CD4-positive, alpha-beta T cell treated with Interleukin-21 for 1 hour (primary cell): ENCODE data around the gene PHC2.

Experiments
- DNase-seq: peaks from one replicate; pipeline ENCODE4 v3.0.0-alpha.2; 2020

Gene PHC2

DNA sequence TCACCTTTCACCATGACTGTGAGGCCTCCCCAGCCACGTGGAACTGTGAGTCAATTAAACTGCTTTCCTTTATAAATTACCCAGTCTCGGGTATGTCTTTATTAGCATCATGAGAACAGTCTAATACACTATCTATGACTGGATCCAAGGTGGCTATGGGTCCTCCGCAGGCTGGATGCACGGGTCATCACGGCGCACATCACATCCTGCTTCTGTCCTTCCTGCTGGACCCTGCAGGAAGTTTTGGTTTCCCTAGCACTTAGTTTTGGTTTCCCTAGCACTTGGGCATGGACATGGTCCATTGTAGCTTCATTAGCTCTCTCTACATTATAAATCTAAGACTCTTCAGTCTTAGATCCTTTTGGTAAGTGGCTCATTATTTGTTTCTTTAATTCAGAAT is 14.2 kb upstream of the PHC2 start:
- no peak for DNase-seq

DNA sequence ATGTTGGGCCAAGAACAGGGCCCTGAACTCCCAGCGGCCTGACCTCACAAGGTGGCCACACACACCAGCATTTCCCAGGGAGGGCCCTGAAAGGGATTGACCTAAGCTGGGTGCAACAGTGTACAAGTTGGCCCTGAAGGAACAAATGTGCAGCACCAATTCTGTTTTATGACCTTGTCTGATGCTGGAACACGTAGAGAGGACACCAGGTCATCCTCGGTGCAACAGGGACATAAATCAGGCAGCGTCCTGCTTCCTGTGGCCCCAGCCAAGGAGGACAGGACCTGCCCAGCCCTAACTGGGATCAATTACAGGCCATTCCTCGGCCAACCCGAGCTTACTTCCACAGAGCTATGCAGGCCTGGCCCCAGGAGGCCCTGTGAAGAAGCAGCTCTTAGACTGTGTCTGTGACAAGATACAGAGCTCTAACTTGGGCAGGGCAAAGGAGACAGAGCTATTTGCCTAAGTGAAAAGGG is 12.8 kb upstream of the PHC2 start:
- no peak for DNase-seq

DNA sequence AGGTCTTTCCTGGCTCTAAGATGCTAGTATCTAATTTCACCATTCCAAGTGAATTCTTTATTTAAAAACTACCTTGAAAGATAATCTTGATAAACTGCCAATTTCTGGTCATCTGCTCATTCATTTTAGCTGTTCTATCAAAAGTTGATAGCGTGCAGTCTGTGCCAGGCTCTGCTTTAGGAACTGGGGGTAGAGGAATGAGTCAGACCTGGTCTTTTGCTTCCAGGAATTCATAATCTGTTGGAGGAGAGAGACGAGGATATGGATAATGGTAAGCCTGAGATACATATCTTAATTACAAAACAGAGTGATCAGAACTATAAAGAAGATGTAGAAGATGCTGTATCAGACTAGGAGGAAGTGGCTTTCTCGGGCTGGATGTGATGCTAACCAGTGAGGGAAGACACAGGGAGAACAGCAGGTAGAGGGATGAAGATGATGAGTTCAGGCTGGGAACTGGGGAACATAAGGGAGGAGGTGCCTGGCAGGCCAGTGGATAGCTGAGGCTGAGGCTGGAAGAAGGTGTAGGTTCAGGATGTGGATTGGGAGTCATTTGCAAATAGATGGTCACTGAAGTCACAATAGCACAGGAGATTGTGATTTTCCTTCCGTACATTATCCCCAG is 12.3 kb upstream of the PHC2 start:
- DNase-seq: no peak

DNA sequence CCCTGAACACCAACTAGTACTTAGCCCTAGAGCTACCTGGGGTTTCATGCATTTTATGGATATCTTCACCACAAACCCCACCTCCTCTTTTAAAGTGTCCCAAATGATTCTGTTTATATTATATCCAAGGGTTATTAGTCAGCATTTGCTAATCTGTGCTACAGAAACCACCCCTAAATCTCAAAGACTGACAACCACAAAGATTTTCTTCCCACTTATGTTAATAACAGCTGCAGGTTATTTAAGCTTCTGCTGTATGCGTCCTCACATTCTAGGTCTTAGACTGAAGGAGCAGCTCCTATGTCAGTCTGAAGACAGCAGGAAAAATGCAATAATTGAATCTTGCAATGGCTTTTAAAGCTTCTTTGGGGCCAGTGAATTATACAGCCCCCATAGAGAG is 11.2 kb upstream of the PHC2 start:
- no peak for DNase-seq

DNA sequence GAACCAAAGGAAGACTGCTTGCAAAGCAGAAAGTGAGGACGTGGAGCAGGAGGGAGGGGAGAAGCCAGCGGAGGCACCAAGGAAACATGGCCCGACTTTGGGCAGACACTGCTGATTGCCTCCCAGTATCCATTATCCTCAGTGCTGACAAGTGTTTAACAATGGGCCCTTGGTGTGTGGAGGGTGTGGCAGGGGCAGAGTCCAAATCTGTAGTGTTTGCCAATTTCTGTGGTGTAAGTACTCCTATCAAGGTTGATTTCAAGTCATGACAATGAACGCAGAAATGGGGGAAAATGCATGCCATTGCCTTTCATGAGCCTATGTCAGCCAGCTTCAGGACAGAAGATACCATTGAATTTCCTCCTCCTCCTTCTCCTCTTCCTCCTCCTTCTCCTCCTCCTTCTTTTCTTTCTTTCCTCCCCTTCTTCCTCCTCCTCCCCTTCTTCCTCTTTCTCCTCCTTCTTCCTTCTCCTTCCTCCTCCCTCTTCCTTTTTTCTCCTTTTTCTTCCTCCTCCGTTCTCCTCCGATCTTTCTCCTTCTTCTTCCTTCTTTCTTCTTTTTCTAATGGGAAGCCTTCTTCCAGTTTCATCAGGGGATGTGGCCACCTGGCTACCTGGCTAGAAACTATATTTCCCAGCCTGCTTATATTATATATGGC is 10.3 kb upstream of the PHC2 start:
- no peak for DNase-seq

DNA sequence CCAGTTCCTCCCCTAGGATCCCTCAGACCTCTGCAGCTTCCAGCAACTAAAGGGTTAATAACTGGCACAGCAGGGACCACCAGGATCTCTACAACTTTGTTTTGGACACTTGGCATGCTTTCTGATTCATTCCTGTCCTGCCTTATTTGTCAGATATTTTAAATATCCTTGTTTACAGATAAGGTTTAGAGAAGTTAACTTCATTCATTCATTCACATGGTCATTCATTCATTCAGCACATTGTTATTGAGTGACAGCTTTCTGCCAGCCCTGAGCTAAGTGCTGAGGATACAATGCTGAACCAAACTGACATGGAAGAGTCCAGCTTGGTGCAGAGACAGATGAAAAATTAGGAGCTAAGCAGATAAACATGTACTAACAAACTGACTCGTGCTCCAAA is 8.8 kb upstream of the PHC2 start:
- DNase-seq: no peak

DNA sequence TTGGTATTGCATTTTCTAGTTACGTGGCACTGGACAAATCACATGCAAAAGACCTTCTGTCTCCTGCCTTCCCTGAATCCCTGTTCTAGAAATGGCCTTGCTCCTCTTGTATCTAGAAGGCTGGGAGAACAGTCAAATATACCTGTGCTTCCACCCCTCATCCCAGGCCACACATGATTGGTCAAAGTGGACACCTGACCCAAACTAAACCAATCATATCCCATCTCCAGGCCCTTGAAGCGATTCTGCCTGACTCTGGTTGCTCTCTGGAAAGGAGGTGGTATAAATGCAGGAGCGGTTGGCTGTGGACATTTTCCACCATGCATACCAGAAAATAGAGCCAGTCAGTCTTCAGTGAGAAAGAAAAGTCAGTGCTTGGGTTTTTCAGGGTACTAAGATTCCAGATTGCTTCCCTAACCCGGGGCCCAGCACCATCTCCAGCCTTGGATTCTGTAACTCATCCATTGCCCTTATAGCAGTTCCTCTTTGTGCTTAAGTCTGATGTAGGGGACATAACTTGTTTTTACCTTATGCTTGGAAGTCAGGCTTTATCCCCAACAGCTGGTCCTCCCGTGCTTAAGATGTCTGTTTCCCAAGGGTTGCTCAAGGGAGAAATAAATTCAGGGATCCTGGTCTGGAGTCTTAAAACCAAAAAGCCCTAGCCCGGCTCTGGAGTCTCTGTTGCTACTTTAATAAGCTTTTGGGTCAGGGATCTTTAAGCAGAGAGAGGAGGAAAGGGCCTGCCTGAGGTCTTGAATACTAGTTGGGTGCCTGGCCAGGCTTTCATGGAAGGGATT is 7.7 kb upstream of the PHC2 start:
- DNase-seq: no peak

DNA sequence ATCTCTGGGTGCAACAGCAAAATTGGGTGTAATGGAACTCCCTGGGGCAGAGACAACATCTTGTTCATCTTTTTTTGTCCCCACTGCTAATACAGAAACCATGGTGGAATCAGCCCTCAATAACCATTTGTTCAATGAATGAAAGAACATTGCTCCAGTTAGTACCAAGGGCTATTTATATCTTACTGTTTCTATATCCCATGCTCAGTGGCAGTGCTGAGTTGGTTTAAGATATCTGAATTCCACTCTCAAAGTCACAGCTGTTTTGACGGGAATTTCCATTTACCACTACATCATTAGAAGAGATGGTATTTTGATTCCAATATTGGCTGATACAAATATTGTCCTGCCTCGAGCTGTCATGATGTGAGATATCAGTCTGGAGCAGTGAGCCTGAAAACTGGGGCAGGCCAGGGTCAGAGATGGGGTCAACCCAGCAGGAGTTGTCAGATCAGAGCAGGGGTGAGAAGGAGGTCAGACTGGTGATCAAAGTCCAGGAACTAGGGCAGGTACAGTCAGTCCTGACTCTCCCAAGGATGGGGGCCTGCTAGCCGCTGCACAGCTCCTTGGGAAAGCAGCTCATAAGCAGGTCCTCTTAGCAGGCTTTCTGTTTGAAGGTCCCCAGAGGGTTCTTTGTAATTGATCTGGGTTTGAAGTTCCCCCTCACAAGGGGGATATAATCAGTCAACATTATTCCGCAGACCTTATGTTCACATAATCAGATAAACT is 5.8 kb upstream of the PHC2 start:
- DNase-seq: no peak

DNA sequence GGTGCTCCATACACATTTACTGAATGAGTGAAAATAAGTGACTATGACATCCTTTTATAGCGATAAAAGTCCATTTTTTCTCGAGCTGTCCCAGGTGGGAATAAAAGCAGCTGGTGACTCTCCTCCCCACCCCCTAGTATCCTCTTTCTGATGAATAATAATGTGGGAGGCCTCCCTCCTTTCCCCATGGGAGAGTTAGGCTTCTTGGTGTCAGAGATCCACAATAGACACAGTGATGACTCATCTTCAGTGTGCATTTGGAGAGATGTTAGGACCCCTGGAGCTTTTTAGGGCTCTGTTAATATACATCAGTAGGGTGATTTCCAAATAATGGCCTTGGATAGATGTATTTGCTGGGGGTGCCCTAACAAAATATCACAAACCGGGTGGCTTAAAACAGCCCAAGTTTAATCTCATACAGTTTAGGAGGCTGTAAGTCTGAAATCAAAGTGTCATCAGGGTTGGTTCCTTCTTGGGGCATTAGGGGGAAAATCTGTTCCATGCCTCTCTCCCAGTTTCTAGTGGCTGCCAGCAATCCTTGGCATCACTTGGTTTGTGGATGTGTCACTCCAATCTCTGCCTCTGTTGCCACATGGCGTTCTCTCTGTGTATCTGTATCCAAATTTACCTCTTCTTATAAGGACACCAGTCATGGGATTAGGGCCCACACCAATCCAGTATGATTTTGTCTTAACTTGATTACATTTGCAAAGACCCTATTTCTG is 4.4 kb upstream of the PHC2 start:
- DNase-seq: no peak

DNA sequence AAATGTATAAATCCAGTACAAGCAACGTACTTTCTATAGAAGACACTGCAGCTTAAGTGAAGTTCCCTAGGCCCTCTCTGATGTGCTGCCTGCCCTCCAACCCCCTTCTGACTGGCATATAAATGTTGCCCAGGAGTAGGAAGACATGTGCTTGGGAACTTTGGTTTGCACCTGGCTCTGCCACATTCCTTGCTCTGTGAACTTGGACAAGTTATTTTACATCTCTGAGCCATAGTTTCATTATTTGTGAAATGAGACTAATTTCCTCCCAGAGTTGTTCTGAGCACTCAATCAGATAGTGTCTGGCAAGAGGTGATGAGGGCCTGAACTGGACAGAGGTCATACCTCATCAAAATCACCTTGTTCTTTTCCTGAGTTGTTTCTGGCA is 3.5 kb upstream of the PHC2 start:
- DNase-seq: no peak

DNA sequence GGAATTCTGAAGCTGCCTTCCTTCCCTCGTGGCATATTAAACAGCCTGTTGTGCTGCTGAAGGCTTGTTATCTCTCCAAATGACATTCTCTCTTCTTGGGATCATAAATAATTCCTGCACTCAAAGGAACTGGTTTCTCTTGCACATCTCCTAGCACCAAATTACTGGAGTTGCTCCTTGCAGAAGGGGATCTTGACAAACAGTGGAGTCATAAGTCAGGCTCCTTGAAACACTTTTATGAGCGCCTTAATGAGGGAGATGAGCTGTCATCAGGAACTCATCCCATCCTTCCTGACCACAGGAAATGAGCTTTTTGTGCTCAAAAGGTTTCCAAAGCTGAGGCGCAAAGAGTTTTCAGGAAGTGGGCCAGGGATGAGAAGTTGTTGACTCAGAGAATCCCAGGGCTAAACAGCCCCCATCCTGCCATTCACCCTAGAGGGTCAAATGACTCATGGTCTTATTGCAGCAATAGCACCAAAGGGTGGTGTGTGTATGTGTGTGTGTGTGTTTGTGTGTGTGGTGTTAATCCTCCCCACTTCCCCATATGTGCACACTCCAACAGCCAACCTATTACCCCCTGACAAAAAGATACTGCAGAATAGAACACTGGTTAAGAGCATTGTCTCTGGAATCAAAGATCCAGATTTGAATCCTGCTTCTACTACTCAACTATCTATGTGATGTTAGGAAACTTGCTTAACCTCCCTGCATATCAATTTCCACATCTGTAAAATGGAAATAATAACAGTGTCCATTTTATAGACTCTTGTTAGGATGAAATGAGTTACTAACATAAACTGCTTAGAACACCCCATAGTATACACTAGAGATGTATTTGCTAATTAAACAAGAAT is 2.8 kb upstream of the PHC2 start:
- DNase-seq: peak; percentile 12

DNA sequence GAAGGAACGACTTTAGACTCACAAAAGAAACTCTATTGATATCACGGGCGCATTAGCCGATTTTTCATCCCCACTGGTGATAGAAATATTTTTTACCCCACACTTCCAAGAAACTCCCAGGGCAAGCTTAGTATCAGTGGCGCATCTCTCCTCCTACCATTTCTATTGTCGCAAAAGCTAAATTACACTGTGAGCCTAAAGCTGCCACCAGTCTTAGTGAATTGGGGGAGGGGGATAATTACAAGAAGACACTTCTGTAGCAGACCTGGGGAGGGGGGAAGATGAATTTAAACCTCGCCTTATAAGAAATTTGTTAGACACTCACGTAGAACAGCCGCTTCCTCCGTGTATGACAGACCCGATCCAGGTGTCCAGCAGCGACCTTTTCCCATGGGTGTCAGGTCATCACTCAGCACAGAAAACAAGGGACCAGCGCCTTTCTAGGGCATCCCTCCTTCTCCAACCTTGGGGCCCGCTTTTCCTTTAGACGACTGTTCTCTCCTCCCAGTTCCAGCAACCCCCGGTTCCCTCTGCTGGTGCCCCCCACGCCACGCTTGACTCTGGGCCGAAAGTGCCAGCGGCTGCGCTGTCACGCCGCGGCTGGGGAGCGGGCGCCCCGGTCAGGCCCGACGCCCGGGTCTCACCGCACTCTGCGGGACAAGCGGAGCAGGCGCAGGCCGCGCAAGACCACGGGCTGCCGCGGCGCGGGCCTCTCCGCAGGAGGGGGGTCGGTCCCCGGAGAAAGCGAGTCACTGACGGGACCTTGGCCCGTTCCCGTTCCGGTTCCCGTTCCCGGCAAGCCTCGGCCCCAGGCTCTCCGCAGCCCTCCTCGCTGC is 821 bp downstream of the PHC2 start:
- no peak for DNase-seq

DNA sequence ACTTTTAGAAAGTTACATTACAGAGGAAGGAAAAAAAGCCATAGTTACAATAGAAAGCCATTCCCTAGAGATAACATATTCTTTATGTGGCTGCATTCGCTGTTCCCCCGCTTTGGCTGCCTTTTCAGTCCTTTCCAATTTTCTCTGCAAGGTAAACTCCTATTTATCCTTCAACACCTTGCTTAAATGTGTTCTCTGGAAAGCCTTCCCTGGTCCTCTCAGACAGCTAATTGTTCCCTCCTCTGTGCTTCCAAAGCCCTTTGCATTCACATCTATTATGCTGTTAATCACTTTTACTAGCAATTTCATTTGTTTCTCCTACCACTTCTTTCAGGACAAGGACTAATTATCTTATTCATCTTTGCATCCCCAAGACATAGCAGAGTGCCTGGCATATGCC is 1.6 kb downstream of the PHC2 start:
- no peak for DNase-seq

DNA sequence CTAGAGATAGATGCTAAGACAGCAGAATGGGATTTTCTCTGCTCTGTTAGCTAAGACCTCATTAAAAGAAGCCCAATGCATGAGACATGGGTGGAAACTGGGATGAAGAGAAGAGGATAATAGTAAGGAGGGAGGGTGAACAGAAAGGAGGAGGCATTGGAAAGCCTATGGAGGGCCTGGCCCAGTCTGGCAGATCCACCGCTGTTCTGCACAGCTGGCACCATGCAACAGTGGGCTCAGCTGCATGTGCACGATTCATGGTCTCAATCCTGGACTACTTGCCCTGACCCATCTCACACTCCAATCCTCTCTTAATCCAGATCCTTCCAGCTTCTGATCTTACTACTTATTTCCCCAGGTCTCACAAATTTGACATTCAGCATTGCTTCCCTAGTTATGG is 2.2 kb downstream of the PHC2 start:
- no peak for DNase-seq

DNA sequence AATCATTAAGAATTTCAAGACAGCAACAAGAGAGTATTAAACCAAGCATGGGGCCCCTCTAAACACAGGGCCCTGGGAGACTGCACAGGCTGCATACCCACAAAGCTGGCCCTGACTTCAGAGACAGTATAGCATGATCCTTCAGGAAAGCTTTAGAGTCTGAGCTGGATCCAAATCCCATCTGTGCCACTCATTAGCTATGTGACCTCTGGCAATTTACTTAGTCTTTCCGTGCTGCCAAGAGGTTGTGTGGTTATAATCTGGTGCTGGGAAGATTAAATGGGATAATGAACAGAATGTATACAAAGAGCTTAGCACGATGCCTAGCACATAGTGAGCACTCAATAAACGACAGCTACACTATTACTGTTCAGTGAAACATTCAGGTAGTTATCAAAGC is 4.0 kb downstream of the PHC2 start:
- no peak for DNase-seq

DNA sequence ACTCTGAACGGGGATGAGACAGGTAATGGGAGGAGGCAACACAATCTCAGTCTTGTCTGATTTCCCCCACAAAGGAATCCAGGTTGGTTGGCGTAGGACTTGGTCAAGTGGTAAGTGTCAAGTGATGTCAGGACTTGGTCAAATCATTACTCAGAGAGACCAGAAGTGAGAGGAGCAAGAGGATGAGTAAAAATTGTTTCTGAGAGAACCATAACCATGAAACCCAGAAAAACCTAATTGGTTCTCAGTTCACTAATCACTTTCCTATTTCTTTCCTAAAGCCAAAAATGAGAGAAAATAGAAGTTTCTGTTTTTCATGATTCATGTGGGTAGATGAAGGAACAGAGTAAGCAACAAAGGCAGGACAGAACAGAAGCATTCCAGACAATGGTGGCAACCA is 5.0 kb downstream of the PHC2 start:
- DNase-seq: no peak

DNA sequence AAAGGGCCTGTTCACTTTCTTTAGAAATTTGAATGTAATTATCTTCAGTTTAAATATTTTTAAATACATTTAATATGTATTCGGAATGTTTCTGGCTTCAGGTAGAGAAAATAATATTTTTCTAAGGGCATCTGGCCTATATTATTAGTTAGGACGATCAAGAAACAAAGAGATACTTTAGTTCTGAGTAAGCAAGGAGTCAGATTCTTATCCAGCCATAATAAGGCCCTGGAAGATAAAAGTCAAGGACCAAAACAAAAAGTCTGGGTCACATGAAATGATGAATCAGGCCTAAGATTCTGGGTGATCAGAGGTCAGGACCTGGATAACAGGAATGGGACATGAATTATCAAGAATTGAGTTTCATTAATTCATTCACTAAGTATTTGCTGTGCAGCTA is 6.3 kb downstream of the PHC2 start:
- no peak for DNase-seq

DNA sequence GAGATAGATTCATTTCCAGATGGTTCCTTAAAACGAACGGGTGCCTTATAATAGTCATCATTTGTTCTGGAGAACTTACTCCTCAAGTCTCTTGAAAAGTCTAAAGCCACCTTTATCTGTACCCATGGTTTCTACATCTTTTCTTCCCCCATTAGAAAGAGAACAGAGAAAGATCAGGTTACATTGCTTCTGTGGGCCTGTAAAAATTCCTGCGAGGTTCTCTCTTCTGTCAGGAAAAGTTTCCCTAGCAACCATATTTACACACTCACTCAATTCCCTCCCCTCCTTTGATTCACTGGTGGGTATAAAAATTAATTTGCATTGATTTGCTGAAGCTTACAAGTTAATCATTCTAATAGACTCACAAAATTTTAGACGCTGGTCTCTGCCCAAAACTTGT is 6.7 kb downstream of the PHC2 start:
- no peak for DNase-seq

DNA sequence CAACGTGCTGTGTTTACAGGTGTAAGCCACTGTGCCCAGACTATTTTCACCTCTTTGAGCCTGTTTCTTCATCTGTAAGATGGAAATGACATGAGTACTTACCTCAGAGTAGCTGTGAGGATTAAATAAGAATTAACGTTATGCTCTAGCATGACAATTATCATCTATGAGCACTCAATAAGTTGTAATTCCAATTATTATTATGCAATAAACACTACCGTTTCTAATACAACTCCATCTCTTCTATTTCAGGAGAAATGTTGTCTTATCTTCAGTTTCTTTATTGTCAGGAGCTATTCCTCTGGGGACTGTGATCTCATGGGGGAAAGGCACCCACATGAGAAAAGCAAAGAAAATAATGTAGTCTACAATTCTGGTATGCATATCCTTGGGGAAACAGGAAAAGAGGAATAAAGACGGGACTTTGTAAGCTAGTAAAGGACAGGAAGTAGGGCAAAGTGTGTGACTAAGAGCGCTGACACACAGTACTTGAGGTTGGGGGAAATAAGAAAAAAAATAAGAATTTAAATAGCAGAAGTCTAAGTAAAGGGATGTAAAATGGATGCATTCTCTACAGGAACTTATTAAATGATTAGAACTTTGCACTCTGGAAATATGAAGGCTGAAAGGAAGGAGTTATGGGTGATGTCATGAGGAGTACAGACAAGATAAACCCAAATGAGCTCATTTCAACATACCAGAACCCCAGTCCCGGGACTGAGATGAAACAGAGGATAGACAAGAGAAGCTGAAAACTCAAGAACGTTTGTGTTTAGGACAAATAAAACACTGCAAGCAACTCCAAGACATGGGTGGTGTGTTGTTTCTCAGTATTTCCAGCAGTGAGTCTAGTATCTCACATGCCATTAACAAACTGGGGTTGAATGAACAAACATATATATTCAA is 9.8 kb downstream of the PHC2 start:
- no peak for DNase-seq

DNA sequence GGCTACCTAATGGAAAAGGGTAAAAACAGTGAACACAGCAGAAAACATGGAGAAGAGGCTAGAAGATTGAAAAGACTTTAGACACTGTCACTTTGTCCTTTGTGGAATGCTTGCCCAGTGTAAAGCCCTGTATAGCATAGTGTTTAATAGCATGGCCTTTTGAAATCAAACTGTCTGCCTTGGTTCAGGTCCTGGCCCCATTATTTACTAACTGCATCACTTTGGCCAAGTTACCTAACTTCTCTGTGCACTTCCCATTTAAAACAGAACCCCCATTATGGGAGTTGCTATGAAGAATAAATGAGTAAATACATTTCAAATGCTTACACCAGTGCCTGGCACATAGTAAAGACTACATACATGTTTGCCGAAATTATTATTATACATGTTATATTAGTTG is 12.1 kb downstream of the PHC2 start:
- no peak for DNase-seq
